BJ (cell line): ENCODE measurements around the gene MOG. TPM values are rescaled to one million over a fixed set of nuclear protein-coding genes. Genes with fewer than 3 reads are reported as not detected.

Experiments used
- CTCF ChIA-PET: fragments of 350-600 bp; formaldehyde crosslinking; extraction: SDS; loops from one replicate; lab custom pipeline; 2021; ENCODE audit warnings: antibody characterized with exemption, inconsistent platforms; lab: Yijun Ruan, JAX
- POLR2A ChIA-PET: fragments of 300-600 bp; sonication (Branson Sonifier 250); formaldehyde crosslinking; extraction: SDS; loops from one replicate; lab custom pipeline; 2021; ENCODE audit warnings: antibody characterized with exemption; lab: Charles Lee
- DNase-seq: peaks from one replicate; pipeline ENCODE4 v3.0.0-alpha.2; 2011; ENCODE audit warnings: low read depth
- H3K27me3 ChIP-seq: 2 replicates; pipeline ENCODE4 v1.6.0; 2011; ENCODE audit warnings: low read length; ENCODE audit not compliant: control insufficient read depth, insufficient read depth
- H3K36me3 ChIP-seq: 2 replicates; pipeline ENCODE4 v1.5.1; 2011; ENCODE audit warnings: low read length; ENCODE audit not compliant: control insufficient read depth, insufficient read depth
- H3K4me3 ChIP-seq: 2 replicates; pipeline ENCODE4 v1.5.1; 2011; ENCODE audit warnings: low read depth, mild to moderate bottlenecking, control low read depth, low read length
- CTCF ChIP-seq: IDR thresholded peaks from 2 replicates; pipeline ENCODE4 v1.5.1; 2011; ENCODE audit warnings: low read depth, mild to moderate bottlenecking, control low read depth, inconsistent platforms, low read length, moderate library complexity; ENCODE audit not compliant: insufficient read depth
- polyA plus RNA-seq: library from polyadenylated mRNA; depleted of rRNA; stranded (reverse); fragments of >200 nt; gene quantifications from 2 replicates; pipeline ENCODE4 v1.2.3, GENCODE V29; 2011

The MOG gene
- polyA plus RNA-seq, 1 experiment: not detected

- H3K36me3 ChIP-seq: peaks cover 23% of the 10 kb centered on the region
- H3K4me3 ChIP-seq: no peak overlapping the region
- DNase-seq: no peak
- ChIA-PET CTCF (interaction anchor here (1.0 to 1.5 kb wide), 3 partner anchors 8 to 12 kb away, joined by 3 to 5 read pairs (median 4); no protein-coding TSS in a partner anchor), POLR2A (no interaction called here)
- no peaks in the 10 kb centered on the region for H3K27me3 ChIP-seq
- no peak for TF ChIP-seq CTCF
Measured at GRCh38 chr6:29619578-29620160, 37.2 kb upstream of the MOG start.

- CTCF ChIA-PET: interaction anchor here (1.0 to 1.5 kb wide), 3 partner anchors 8 to 11 kb away, joined by 3 to 5 read pairs (median 4); no protein-coding TSS in a partner anchor
Measured at GRCh38 chr6:29620630-29621029, 36.3 kb upstream of the MOG start.

GRCh38 chr6:29624520-29624961, 32.4 kb upstream of the MOG start:
- Histone ChIP-seq H3K27me3 (no peaks in the 10 kb centered on the region; the same call in 1 of the 2 replicates), H3K4me3 (no peak overlapping the region), H3K36me3 (peaks cover 18% of the 10 kb centered on the region)
- POLR2A ChIA-PET: no interaction called here
- no peak for DNase-seq
- TF ChIP-seq CTCF: no peak
- CTCF ChIA-PET: interaction anchor here (0.9 to 1.4 kb wide), 5 partner anchors 8 to 50 kb away, joined by 3 to 4 read pairs (median 3); partner anchors contain the start of gene GABBR1

More at GRCh38 chr6:29620630-29621029, 36.3 kb upstream of the MOG start:
- no peak for DNase-seq
- POLR2A ChIA-PET: no interaction called here
- no peak overlapping the region for H3K4me3 ChIP-seq
- H3K36me3 ChIP-seq: peaks cover 22% of the 10 kb centered on the region
- TF ChIP-seq CTCF: no peak
- H3K27me3 ChIP-seq: no peaks in the 10 kb centered on the region; the same call in 1 of the 2 replicates

GRCh38 chr6:29625337-29625930, 31.5 kb upstream of the MOG start:
- Histone ChIP-seq H3K36me3 (peaks cover 14% of the 10 kb centered on the region), H3K4me3 (no peak overlapping the region), H3K27me3 (no peaks in the 10 kb centered on the region; the same call in 1 of the 2 replicates)
- DNase-seq: no peak
- no peak for TF ChIP-seq CTCF
- ChIA-PET POLR2A (no interaction called here), CTCF (interaction anchor here (1.0 to 1.4 kb wide), 5 partner anchors 13 to 25 kb away, joined by 3 to 5 read pairs (median 3); no protein-coding TSS in a partner anchor)

- Histone ChIP-seq H3K27me3 (no peaks in the 10 kb centered on the region; the same call in 1 of the 2 replicates), H3K36me3 (peaks cover 8% of the 10 kb centered on the region), H3K4me3 (peak overlapping the region; percentile 84)
- POLR2A ChIA-PET: no interaction called here
- DNase-seq: no peak
- CTCF ChIA-PET: interaction anchor here (0.8 to 2.0 kb wide), 5 partner anchors 9 to 26 kb away, joined by 3 to 6 read pairs (median 4); no protein-coding TSS in a partner anchor
- TF ChIP-seq CTCF: no peak
Measured at GRCh38 chr6:29626948-29627754, 29.7 kb upstream of the MOG start.
